ENCODE measurements around the gene DGKE. TPM values are rescaled to one million over a fixed set of nuclear protein-coding genes. Genes with fewer than 3 reads are reported as not detected.

The DGKE gene
- total and polyA plus RNA-seq, 2 of the 8 experiments (the other 6 are each of a cell fraction or from before 2014, with no cell fraction given) = 1.7 to 7.4 TPM

DNA sequence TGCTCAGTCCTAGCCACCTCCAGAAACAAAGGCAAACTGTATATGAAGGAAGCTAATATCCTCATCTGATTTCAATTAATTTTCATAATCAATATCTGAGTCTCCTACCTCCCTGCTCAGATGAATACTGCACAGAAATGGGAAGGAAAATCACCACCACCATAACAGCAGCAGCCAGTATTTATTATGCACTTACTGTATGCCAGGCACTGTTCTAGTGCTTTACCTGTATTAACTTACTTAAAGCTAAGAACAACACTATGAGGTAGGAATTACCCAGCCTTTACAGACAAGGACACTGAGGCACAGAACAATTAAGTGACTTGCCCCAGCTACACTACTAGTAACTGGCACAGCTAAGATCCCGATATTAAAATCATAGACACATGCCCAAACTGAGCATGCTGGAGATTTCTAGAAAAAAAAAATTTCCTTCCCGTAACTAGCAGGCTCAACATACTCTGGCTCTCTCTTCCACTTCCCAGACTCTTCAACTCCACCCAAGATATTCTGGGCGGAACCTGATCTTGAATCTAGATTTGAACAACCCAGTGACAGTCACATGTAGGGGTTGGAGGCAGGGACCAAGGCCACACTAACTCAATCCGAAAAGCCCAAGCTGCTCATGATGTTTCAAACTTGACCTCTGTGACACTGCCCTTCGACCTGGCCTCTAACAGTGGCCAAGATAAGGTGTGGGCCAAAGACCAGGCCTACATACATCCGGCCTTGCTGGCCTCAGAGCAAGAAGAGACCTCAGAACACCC is 76.0 kb downstream of the DGKE start (continued):
- TF ChIP-seq, protein P1, sequence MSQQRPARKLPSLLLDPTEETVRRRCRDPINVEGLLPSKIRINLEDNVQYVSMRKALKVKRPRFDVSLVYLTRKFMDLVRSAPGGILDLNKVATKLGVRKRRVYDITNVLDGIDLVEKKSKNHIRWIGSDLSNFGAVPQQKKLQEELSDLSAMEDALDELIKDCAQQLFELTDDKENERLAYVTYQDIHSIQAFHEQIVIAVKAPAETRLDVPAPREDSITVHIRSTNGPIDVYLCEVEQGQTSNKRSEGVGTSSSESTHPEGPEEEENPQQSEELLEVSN (IDR thresholded peaks at IDR 0.05) = no peak
